ENCODE results near the gene PCGF2.

DNA sequence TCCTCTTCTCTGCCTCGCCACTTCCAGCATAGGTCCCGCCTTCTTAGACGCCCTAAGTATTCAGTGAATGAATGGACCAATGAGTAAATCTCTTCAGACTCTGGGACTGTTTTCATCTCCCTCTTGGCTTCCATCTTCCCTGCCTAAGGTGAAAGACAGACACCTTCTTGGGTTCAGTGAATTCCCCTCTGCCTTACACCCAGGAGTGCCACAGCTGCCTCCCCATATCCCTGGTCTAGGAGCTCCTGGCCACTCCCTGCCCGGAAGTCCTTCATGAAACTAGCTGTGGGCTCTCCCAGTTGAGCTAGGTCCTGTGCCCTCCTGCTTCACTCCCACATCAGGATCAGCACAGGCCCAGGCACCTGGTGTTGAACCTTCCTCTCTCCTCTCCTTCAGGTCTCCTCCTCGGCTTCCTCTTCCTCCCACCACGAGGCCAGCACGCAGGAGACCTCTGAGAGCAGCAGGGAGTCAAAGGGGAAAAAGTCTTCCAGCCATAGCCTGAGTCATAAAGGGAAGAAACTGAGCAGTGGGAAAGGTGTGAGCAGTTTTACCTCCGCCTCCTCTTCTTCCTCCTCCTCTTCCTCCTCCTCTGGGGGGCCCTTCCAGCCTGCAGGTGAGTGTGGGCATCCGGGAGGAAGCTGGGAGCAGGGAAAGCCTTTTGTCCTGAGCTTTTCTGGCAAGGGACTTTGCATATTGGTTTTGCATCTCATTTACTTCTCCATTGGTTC, 32.8 kb downstream of the PCGF2 start:
- TF ChIP-seq POLR2A (IDR thresholded peaks at IDR 0.05) (no peak), EP300 (IDR thresholded peaks at IDR 0.05) (no peak)
- TF ChIP-seq, protein P1, sequence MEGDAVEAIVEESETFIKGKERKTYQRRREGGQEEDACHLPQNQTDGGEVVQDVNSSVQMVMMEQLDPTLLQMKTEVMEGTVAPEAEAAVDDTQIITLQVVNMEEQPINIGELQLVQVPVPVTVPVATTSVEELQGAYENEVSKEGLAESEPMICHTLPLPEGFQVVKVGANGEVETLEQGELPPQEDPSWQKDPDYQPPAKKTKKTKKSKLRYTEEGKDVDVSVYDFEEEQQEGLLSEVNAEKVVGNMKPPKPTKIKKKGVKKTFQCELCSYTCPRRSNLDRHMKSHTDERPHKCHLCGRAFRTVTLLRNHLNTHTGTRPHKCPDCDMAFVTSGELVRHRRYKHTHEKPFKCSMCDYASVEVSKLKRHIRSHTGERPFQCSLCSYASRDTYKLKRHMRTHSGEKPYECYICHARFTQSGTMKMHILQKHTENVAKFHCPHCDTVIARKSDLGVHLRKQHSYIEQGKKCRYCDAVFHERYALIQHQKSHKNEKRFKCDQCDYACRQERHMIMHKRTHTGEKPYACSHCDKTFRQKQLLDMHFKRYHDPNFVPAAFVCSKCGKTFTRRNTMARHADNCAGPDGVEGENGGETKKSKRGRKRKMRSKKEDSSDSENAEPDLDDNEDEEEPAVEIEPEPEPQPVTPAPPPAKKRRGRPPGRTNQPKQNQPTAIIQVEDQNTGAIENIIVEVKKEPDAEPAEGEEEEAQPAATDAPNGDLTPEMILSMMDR (IDR thresholded peaks at IDR 0.05) = no peak
